KMS-11 (cell line): ENCODE data around the gene MBD3L2B.

Experiments
- H2AFZ ChIP-seq: fragments of 200-600 bp; sonication (generic); 2 replicates; pipeline ENCODE4 v1.6.1; 2016; ENCODE audit warnings: antibody characterized with exemption, mixed run types, low read depth
- H3K27ac ChIP-seq: fragments of 200-600 bp; sonication (generic); 2 replicates; pipeline ENCODE4 v1.6.1; 2016; ENCODE audit warnings: mild to moderate bottlenecking, mixed run types
- H3K27me3 ChIP-seq: fragments of 200-600 bp; sonication (generic); 2 replicates; pipeline ENCODE4 v1.6.1; 2017; ENCODE audit warnings: mild to moderate bottlenecking, low read depth, mixed run types, moderate library complexity; ENCODE audit not compliant: insufficient read depth
- H3K36me3 ChIP-seq: fragments of 200-600 bp; sonication (generic); 2 replicates; pipeline ENCODE4 v1.6.1; 2017; ENCODE audit warnings: mild to moderate bottlenecking, mixed run types; ENCODE audit not compliant: insufficient read depth
- H3K4me1 ChIP-seq: fragments of 200-600 bp; sonication (generic); 2 replicates; pipeline ENCODE4 v1.6.1; 2016; ENCODE audit warnings: mild to moderate bottlenecking, low read depth, mixed run types; ENCODE audit not compliant: poor library complexity, severe bottlenecking
- H3K4me2 ChIP-seq: fragments of 200-600 bp; sonication (generic); 2 replicates; pipeline ENCODE4 v1.7.0; 2016; ENCODE audit warnings: mild to moderate bottlenecking, mixed run types
- H3K4me3 ChIP-seq: fragments of 200-600 bp; sonication (generic); IDR thresholded peaks from 2 replicates; pipeline ENCODE4 v1.6.1; 2017; ENCODE audit warnings: low read depth, low read length, mixed read lengths; ENCODE audit not compliant: insufficient read depth
- H3K79me2 ChIP-seq: fragments of 200-600 bp; sonication (generic); 2 replicates; pipeline ENCODE4 v1.6.1; 2016; ENCODE audit warnings: low read depth, mixed run types; ENCODE audit not compliant: insufficient read depth
- H3K9ac ChIP-seq: fragments of 200-600 bp; sonication (generic); 2 replicates; pipeline ENCODE4 v1.6.1; 2016; ENCODE audit warnings: mild to moderate bottlenecking, mixed run types
- H4K20me1 ChIP-seq: fragments of 200-600 bp; sonication (generic); 2 replicates; pipeline ENCODE4 v1.6.1; 2016; ENCODE audit warnings: mild to moderate bottlenecking, mixed run types; ENCODE audit not compliant: insufficient read depth
- CTCF ChIP-seq: fragments of 200-600 bp; sonication (generic); conservative IDR thresholded peaks from 2 replicates; pipeline ENCODE4 v1.6.1; 2017; ENCODE audit warnings: low read depth, mild to moderate bottlenecking, antibody characterized with exemption, low read length, moderate library complexity, mixed read lengths

Gene MBD3L2B

GRCh38 chr19:6987850-6988249 is 33.4 kb downstream of the MBD3L2B start:
- no peak overlapping the region for H3K27ac ChIP-seq
- H3K4me2 ChIP-seq, result no peak overlapping the region
- no peaks in the 10 kb centered on the region for H3K79me2 ChIP-seq
- H3K27me3 ChIP-seq, result no peaks in the 10 kb centered on the region
- no peak overlapping the region for H2AFZ ChIP-seq
- no peaks in the 10 kb centered on the region for H4K20me1 ChIP-seq
- H3K36me3 ChIP-seq, result no peaks in the 10 kb centered on the region
- TF ChIP-seq CTCF, result no peak
- H3K9ac ChIP-seq, result no peak overlapping the region
- H3K4me1 ChIP-seq, result no peaks in the 10 kb centered on the region
- no peak overlapping the region for H3K4me3 ChIP-seq

GRCh38 chr19:6983448-6983847 is 37.8 kb downstream of the MBD3L2B start:
- H3K4me3 ChIP-seq, result no peak overlapping the region
- H3K79me2 ChIP-seq, result no peaks in the 10 kb centered on the region
- H3K4me1 ChIP-seq, result no peaks in the 10 kb centered on the region
- H3K27me3 ChIP-seq, result no peaks in the 10 kb centered on the region
- H3K4me2 ChIP-seq, result no peak overlapping the region
- H3K27ac ChIP-seq, result no peak overlapping the region
- H4K20me1 ChIP-seq, result no peaks in the 10 kb centered on the region
- no peaks in the 10 kb centered on the region for H3K36me3 ChIP-seq
- no peak for TF ChIP-seq CTCF
- H2AFZ ChIP-seq, result no peak overlapping the region
- H3K9ac ChIP-seq, result no peak overlapping the region

- Histone ChIP-seq H3K4me1 (no peaks in the 10 kb centered on the region), H2AFZ (no peak overlapping the region), H3K36me3 (no peaks in the 10 kb centered on the region), H3K9ac (no peak overlapping the region), H4K20me1 (no peaks in the 10 kb centered on the region), H3K79me2 (no peaks in the 10 kb centered on the region), H3K4me2 (no peak overlapping the region), H3K4me3 (no peak overlapping the region), H3K27me3 (no peaks in the 10 kb centered on the region), H3K27ac (no peak overlapping the region)
- TF ChIP-seq CTCF, result no peak
These were observed 41.8 kb downstream of the MBD3L2B start for GRCh38 chr19:6979399-6979798.

- Histone ChIP-seq H3K4me2 (no peak overlapping the region), H3K27me3 (no peaks in the 10 kb centered on the region), H3K79me2 (no peaks in the 10 kb centered on the region), H2AFZ (no peak overlapping the region), H4K20me1 (no peaks in the 10 kb centered on the region), H3K4me1 (no peaks in the 10 kb centered on the region), H3K27ac (no peak overlapping the region), H3K4me3 (no peak overlapping the region), H3K9ac (no peak overlapping the region), H3K36me3 (no peaks in the 10 kb centered on the region)
- no peak for TF ChIP-seq CTCF
These were observed 45.0 kb downstream of the MBD3L2B start for GRCh38 chr19:6976197-6976596.

GRCh38 chr19:6971366-6971765 is 49.9 kb downstream of the MBD3L2B start:
- Histone ChIP-seq H3K27ac (no peak overlapping the region), H3K4me3 (no peak overlapping the region), H3K79me2 (no peaks in the 10 kb centered on the region), H2AFZ (peak overlapping the region; percentile 32; the same call in 1 of the 2 replicates), H3K27me3 (no peaks in the 10 kb centered on the region), H3K9ac (no peak overlapping the region), H3K4me1 (no peaks in the 10 kb centered on the region), H3K4me2 (no peak overlapping the region), H3K36me3 (no peaks in the 10 kb centered on the region), H4K20me1 (no peaks in the 10 kb centered on the region)
- TF ChIP-seq CTCF, result no peak
